Measurements from ENCODE around the gene SNX32.

Gene SNX32

GRCh38 chr11:65899356-65900124 lies 65.8 kb downstream of the SNX32 start:
- Mint-ChIP-seq H3K9me3 (peaks cover 4% of the 10 kb centered on the region), H3K4me1 (peaks cover 25% of the 10 kb centered on the region), H3K27ac (no peak overlapping the region), H3K4me3 (peak overlapping the region; percentile 66), H3K36me3 (ENCODE audit: low read depth) (no peaks in the 10 kb centered on the region), H3K27me3 (ENCODE audit: low read depth, poor library complexity) (peaks cover 94% of the 10 kb centered on the region)
- DNase-seq: peak; percentile 48
- TF ChIP-seq, protein P1, sequence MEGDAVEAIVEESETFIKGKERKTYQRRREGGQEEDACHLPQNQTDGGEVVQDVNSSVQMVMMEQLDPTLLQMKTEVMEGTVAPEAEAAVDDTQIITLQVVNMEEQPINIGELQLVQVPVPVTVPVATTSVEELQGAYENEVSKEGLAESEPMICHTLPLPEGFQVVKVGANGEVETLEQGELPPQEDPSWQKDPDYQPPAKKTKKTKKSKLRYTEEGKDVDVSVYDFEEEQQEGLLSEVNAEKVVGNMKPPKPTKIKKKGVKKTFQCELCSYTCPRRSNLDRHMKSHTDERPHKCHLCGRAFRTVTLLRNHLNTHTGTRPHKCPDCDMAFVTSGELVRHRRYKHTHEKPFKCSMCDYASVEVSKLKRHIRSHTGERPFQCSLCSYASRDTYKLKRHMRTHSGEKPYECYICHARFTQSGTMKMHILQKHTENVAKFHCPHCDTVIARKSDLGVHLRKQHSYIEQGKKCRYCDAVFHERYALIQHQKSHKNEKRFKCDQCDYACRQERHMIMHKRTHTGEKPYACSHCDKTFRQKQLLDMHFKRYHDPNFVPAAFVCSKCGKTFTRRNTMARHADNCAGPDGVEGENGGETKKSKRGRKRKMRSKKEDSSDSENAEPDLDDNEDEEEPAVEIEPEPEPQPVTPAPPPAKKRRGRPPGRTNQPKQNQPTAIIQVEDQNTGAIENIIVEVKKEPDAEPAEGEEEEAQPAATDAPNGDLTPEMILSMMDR (IDR thresholded peaks at IDR 0.05): no peak

DNA sequence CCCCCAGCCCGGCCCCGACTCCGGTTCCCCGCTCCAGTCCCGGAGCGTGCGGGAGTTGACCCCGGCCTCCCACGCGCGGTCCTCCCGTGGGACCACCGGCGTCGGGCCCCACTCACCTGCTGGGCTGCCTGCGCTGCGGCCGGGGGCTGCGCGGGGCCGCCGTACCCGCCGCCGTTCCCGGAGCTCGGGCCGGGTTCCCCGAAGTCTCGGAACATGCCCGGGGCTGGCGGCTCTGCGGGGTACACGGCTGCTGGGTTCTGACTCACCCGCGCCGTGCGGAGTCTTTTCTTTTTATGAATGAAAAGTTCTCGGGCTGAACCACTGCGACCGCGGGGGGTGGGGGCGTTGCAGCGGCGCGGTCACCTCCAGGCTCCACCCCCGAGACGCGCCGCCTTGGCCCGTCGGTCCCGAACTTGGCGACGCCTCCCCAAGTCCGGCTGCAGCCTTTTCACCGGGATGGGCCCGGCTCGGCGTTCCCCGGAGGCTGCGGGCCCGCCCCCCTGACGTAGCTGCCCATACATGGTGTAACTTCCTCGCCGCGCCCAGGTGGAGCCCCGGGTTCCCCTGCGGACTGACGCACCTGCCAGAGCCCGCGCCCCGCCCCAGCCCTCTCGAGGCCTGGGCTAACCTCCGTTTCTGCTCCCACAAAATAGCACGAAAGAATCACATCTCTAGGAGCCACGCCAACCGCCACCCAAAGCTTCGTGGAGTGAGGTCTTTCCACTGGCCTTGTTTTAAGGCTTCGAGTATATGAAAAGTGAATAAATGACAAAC lies 66.5 kb downstream of the SNX32 start, which contains the start of gene FOSL1:
Gene FOSL1, minus strand, starts transcription at position 264 of the 774 bp plus-strand sequence. Its CDS starts 49 bp downstream, at position 215.
- TF ChIP-seq, protein P1 (IDR thresholded peaks at IDR 0.05): no peak
- DNase-seq: peak; percentile 74
- Mint-ChIP-seq H3K27ac (no peak within 1 kb of the TSS), H3K27me3 (ENCODE audit: low read depth, poor library complexity) (peaks cover 97% of the 10 kb centered on the region), H3K4me3 (peak within 1 kb of the TSS; percentile 66), H3K4me1 (peaks cover 25% of the 10 kb centered on the region), H3K36me3 (ENCODE audit: low read depth) (no peaks in the 10 kb centered on the region), H3K9me3 (peaks cover 4% of the 10 kb centered on the region)

GRCh38 chr11:65900899-65901180 lies 67.1 kb downstream of the SNX32 start:
- peak overlapping the region; percentile 62 for H3K4me3 Mint-ChIP-seq
- TF ChIP-seq, protein P1 (IDR thresholded peaks at IDR 0.05): no peak
- peaks cover 4% of the 10 kb centered on the region for H3K9me3 Mint-ChIP-seq
- DNase-seq: no peak
- H3K36me3 Mint-ChIP-seq (ENCODE audit: low read depth): no peaks in the 10 kb centered on the region
- no peak overlapping the region for H3K27ac Mint-ChIP-seq
- H3K27me3 Mint-ChIP-seq (ENCODE audit: low read depth, poor library complexity): peaks cover 95% of the 10 kb centered on the region
- H3K4me1 Mint-ChIP-seq: peaks cover 25% of the 10 kb centered on the region

DNA sequence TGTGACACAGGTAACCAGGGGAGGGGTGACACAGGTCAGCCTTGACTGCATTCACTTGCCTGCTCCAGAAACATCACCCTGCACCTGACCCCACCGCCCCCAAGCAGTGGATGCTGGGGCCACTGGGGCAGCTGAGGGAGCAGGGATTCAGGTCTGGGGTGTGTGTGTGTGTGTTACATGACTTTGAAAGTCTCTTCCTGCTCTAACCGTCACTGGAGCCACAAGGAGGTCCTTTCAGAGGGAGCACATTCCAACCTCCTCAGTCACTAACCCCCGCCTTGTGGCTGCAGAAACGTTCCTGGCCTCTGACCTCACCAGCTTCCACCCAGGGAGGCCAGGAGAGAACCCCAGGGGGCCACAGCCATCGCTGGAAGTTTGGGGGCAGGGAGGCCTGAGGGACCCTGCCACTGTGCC lies 69.3 kb downstream of the SNX32 start:
- Mint-ChIP-seq H3K27ac (no peak overlapping the region), H3K27me3 (ENCODE audit: low read depth, poor library complexity) (peaks cover 94% of the 10 kb centered on the region), H3K9me3 (peaks cover 4% of the 10 kb centered on the region), H3K4me3 (no peak overlapping the region), H3K4me1 (peaks cover 25% of the 10 kb centered on the region), H3K36me3 (ENCODE audit: low read depth) (no peaks in the 10 kb centered on the region)
- no peak for DNase-seq
- TF ChIP-seq, protein P1 (IDR thresholded peaks at IDR 0.05): no peak

Measured in nephron progenitor cell (in vitro differentiated cells).